ENCODE measurements around the gene HTT. TPM values are rescaled to one million over a fixed set of nuclear protein-coding genes. Genes with fewer than 3 reads are reported as not detected.

Gene HTT
- total RNA-seq, 1 donor from 2014 or later: 242 TPM

GRCh38 chr4:3245676-3246075 is 171.2 kb downstream of the HTT start:
- peaks cover 23% of the 10 kb centered on the region for H3K36me3 Mint-ChIP-seq (ENCODE audit: low read depth)
- ChIA-PET POLR2A (no interaction called here), CTCF (no interaction called here)
- no peaks in the 10 kb centered on the region for H3K27me3 Mint-ChIP-seq
- H3K4me3 Mint-ChIP-seq: no peak overlapping the region
- H3K9me3 Mint-ChIP-seq: no peaks in the 10 kb centered on the region
- intact Hi-C loops (cut with micrococcal nuclease): no loop called here
- DNase-seq (no peak), ATAC-seq (ENCODE audit: low read depth) (no peak)
- H3K27ac Mint-ChIP-seq: no peak overlapping the region
- peaks cover 4% of the 10 kb centered on the region for H3K4me1 Mint-ChIP-seq
- no peak for TF ChIP-seq CTCF (IDR thresholded peaks at IDR 0.05)

- Mint-ChIP-seq H3K27me3 (no peaks in the 10 kb centered on the region), H3K27ac (no peak overlapping the region), H3K4me1 (peaks cover 4% of the 10 kb centered on the region), H3K4me3 (no peak overlapping the region), H3K9me3 (no peaks in the 10 kb centered on the region), H3K36me3 (ENCODE audit: low read depth) (peaks cover 13% of the 10 kb centered on the region)
- TF ChIP-seq CTCF (IDR thresholded peaks at IDR 0.05): no peak
- no peak for DNase-seq
- ChIA-PET POLR2A (no interaction called here), CTCF (no interaction called here)
- intact Hi-C loops (cut with micrococcal nuclease): no loop called here
- no peak for ATAC-seq (ENCODE audit: low read depth)
Measured at GRCh38 chr4:3246458-3247398, 172.2 kb downstream of the HTT start.

- DNase-seq (no peak), ATAC-seq (ENCODE audit: low read depth) (no peak)
- peaks cover 5% of the 10 kb centered on the region for H3K36me3 Mint-ChIP-seq (ENCODE audit: low read depth)
- peaks cover 4% of the 10 kb centered on the region for H3K4me1 Mint-ChIP-seq
- CTCF ChIA-PET: no interaction called here
- TF ChIP-seq CTCF (IDR thresholded peaks at IDR 0.05): no peak
- intact Hi-C loops (cut with micrococcal nuclease): no loop called here
- no peaks in the 10 kb centered on the region for H3K27me3 Mint-ChIP-seq
- POLR2A ChIA-PET: no interaction called here
- H3K4me3 Mint-ChIP-seq: no peak overlapping the region
- H3K27ac Mint-ChIP-seq: no peak overlapping the region
- no peaks in the 10 kb centered on the region for H3K9me3 Mint-ChIP-seq
Measured at GRCh38 chr4:3247399-3248177, 173.1 kb downstream of the HTT start.

- peaks cover 3% of the 10 kb centered on the region for H3K36me3 Mint-ChIP-seq (ENCODE audit: low read depth)
- no peak overlapping the region for H3K4me3 Mint-ChIP-seq
- no peak overlapping the region for H3K27ac Mint-ChIP-seq
- H3K9me3 Mint-ChIP-seq: no peaks in the 10 kb centered on the region
- peaks cover 3% of the 10 kb centered on the region for H3K4me1 Mint-ChIP-seq
- intact Hi-C loops (cut with micrococcal nuclease): no loop called here
- no peaks in the 10 kb centered on the region for H3K27me3 Mint-ChIP-seq
- DNase-seq: no peak
- ChIA-PET CTCF (no interaction called here), POLR2A (no interaction called here)
- ATAC-seq (ENCODE audit: low read depth): no peak
- no peak for TF ChIP-seq CTCF (IDR thresholded peaks at IDR 0.05)
Measured at GRCh38 chr4:3248178-3248480, 173.6 kb downstream of the HTT start.

All from activated B cell treated with CpG ODN at 0.5 μM for 24 hours (primary cell).